AG08396 (cell line): ENCODE results near the gene PLGLB1.
"Not testable (repeated sequence)": the region's sequence is repeated elsewhere in the genome, so short reads cannot be mapped to it uniquely, and the experiment has no call there.

Experiments
- DNase-seq: peaks from one replicate; pipeline ENCODE4 v3.0.0; 2012; ENCODE audit warnings: low spot score, mixed read lengths

PLGLB1 gene

GRCh38 chr2:87021744-87022143 is at the start of gene PLGLB1:
Gene PLGLB1, minus strand, starts transcription at chr2:87021844. Its CDS starts 61 bp downstream, at chr2:87021783.
- not testable (repeated sequence) for DNase-seq

- not testable (repeated sequence) for DNase-seq
Measured at GRCh38 chr2:87064305-87064704, 42.7 kb upstream of the PLGLB1 start.

- not testable (repeated sequence) for DNase-seq
Measured at GRCh38 chr2:87063431-87063830, 41.8 kb upstream of the PLGLB1 start.

GRCh38 chr2:87061519-87061918 is 39.9 kb upstream of the PLGLB1 start:
- not testable (repeated sequence) for DNase-seq

GRCh38 chr2:87057606-87058005 is 36.0 kb upstream of the PLGLB1 start:
- not testable (repeated sequence) for DNase-seq

- not testable (repeated sequence) for DNase-seq
Measured at GRCh38 chr2:87056843-87057242, 35.2 kb upstream of the PLGLB1 start.

- not testable (repeated sequence) for DNase-seq
Measured at GRCh38 chr2:87056435-87056834, 34.8 kb upstream of the PLGLB1 start.

- DNase-seq, result not testable (repeated sequence)
Measured at GRCh38 chr2:87054375-87054774, 32.7 kb upstream of the PLGLB1 start.

GRCh38 chr2:87041321-87041978 is 19.8 kb upstream of the PLGLB1 start:
- DNase-seq, result not testable (repeated sequence)

- not testable (repeated sequence) for DNase-seq
Measured at GRCh38 chr2:87028607-87029006, 7.0 kb upstream of the PLGLB1 start.

GRCh38 chr2:87026816-87027215 is 5.2 kb upstream of the PLGLB1 start:
- not testable (repeated sequence) for DNase-seq

GRCh38 chr2:87025927-87026326 is 4.3 kb upstream of the PLGLB1 start:
- not testable (repeated sequence) for DNase-seq

GRCh38 chr2:87023988-87024615 is 2.5 kb upstream of the PLGLB1 start:
- DNase-seq, result not testable (repeated sequence)

GRCh38 chr2:87021043-87021442 is 601 bp downstream of the PLGLB1 start:
- not testable (repeated sequence) for DNase-seq

- DNase-seq, result not testable (repeated sequence)
Measured at GRCh38 chr2:87019053-87019452, 2.6 kb downstream of the PLGLB1 start.

GRCh38 chr2:87014489-87015169 is 7.0 kb downstream of the PLGLB1 start:
- not testable (repeated sequence) for DNase-seq

GRCh38 chr2:87004398-87004797 is 17.2 kb downstream of the PLGLB1 start:
- not testable (repeated sequence) for DNase-seq
